GM10248 (cell line): Measurements from ENCODE around the gene ETV4.
"Not testable (repeated sequence)": the region's sequence is repeated elsewhere in the genome, so short reads cannot be mapped to it uniquely, and the experiment has no call there.

Source experiments
- CTCF ChIA-PET: fragments of 300-600 bp; sonication (Branson Sonifier 250); formaldehyde crosslinking; extraction: SDS; loops from one replicate; lab custom pipeline; 2021; ENCODE audit warnings: antibody characterized with exemption; lab: Yijun Ruan, JAX
- POLR2A ChIA-PET: fragments of 350-650 bp; sonication (Branson Sonifier 250); formaldehyde crosslinking; extraction: SDS; loops from one replicate; lab custom pipeline; 2020; ENCODE audit warnings: antibody characterized with exemption; lab: Yijun Ruan, JAX
- DNase-seq: peaks from one replicate; pipeline ENCODE4 v3.0.0; 2012; ENCODE audit errors: extremely low spot score
- TF ChIP-seq, protein P1 (sequence below): IDR thresholded peaks from 2 replicates; pipeline ENCODE4 v1.5.1; 2012; ENCODE audit warnings: mild to moderate bottlenecking, low read depth; ENCODE audit errors: extremely low read depth, missing control alignments, control extremely low read depth

Gene ETV4

DNA sequence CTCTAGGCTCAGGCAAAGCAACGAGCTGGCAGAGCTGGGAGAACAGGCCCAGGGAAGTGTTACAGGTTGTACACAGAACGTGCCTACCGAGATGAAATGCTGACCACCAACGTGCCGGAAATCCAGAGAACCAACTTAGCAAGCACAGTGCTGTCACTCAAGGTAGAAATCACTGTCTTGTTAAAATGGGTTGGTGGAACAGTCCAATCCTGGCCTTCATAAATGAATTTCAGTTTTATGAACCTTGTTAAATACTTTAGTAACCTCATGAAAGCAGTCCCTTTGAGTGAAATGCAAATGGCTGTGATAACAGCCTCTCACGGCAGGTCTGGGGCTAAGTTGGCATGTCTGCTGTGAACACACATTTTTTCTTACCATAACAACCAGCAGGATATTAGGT lies 29.0 kb downstream of the ETV4 start:
- ChIA-PET POLR2A (interaction anchor here (0.6 kb wide), 1 partner anchor 533 kb away, joined by 6 read pairs; no protein-coding TSS in a partner anchor), CTCF (interaction anchor here (0.8 to 4.7 kb wide), 6 partner anchors 9 to 249 kb away, joined by 3 to 20 read pairs (median 4); partner anchors contain the start of gene DHX8)
- no peak for DNase-seq
- TF ChIP-seq, protein P1, sequence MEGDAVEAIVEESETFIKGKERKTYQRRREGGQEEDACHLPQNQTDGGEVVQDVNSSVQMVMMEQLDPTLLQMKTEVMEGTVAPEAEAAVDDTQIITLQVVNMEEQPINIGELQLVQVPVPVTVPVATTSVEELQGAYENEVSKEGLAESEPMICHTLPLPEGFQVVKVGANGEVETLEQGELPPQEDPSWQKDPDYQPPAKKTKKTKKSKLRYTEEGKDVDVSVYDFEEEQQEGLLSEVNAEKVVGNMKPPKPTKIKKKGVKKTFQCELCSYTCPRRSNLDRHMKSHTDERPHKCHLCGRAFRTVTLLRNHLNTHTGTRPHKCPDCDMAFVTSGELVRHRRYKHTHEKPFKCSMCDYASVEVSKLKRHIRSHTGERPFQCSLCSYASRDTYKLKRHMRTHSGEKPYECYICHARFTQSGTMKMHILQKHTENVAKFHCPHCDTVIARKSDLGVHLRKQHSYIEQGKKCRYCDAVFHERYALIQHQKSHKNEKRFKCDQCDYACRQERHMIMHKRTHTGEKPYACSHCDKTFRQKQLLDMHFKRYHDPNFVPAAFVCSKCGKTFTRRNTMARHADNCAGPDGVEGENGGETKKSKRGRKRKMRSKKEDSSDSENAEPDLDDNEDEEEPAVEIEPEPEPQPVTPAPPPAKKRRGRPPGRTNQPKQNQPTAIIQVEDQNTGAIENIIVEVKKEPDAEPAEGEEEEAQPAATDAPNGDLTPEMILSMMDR, result no peak

DNA sequence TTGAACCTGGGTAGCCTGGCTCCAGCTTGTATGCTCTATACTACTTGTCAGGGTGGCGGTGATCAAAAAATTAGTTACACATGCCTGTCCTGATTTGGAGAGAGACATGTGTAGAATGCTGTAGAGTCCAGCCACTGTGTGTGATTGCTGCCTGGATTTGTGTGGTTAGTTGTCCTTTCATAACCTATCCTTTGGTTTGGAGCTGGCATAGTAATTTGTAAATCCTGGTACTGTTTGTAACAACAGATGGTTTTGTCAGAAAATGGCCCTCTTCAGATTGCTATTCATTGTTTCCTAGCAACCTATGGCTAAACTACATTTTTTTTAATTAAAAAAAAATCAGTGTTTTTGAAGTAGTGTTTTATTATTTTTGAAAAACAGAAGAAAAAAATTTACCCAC lies 30.5 kb downstream of the ETV4 start:
- POLR2A ChIA-PET, result no interaction called here
- TF ChIP-seq, protein P1, result no peak
- CTCF ChIA-PET, result interaction anchor here (1.1 to 3.9 kb wide), 2 partner anchors 32 to 59 kb away, joined by 3 to 23 read pairs; partner anchors contain the start of gene DHX8
- no peak for DNase-seq

GRCh38 chr17:43511199-43511598 lies 34.9 kb downstream of the ETV4 start:
- DNase-seq, CTCF ChIA-PET, POLR2A ChIA-PET: not testable (repeated sequence)

DNA sequence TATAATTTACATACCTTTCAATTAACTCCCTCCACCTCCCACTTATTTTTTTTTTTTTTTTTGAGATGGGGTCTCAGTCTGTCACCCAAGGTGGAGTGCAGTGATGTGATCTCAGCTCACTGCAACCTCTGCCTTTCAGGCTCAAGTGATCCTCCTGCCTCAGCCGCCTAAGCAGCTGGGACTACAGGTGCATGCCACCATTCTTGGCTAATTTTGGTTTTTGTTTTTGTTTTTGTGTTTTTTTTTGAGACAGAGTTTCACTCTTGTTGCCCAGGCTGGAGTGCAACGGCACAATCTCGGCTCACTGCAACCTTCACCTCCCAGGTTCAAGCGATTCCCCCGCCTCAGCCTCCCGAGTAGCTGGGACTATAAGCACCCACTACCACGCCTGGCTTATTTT lies 36.7 kb downstream of the ETV4 start:
- POLR2A ChIA-PET, DNase-seq: not testable (repeated sequence)
- CTCF ChIA-PET, result interaction anchor here (1.3 kb wide), 1 partner anchor 25 kb away, joined by 4 read pairs; the partner anchor contains the start of gene DHX8

- DNase-seq, result no peak
- CTCF ChIA-PET, result no interaction called here
- POLR2A ChIA-PET, result no interaction called here
- TF ChIP-seq, protein P1, result no peak
These were observed 55.5 kb downstream of the ETV4 start for GRCh38 chr17:43490621-43491020.

DNA sequence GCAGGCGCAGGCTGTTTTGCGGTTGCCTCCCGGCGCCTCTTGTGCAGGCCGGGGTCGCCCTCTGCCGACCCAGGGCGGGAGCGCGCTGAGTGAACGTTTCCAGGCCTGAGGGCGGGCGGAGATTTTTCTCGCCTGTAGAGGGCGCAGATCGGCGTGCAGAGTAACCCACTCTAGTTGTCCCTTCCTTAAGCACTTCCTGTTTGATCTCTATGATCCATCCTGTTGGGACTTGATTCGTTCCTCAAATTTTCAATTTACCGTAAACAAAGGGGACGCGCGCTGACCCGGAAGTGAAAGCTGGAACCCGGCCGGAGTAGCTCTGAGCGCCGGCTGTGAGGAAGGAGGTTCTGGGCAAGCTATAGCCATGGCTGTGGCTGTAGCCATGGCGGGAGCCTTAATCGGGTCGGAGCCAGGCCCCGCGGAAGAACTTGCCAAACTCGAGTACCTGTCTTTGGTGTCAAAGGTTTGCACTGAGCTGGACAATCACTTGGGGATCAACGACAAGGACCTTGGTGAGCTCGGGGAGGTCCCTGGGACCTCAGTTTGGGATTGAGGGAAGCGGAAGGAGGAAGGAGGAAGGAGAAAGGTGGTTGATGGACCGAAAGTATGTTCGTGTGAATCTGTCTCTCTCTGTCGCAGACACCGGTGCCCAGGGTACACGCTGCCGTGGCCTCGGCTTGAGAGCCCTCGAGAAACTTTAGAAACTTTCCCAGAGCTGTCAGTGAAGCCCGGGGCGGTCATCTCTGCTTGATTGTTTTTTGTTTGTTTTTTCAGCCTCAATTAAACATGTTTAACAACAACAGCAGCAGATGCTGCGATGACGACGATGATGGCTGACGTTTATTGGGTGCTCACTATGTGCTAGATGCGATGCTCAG lies 62.2 kb downstream of the ETV4 start, which contains the start of gene DHX8:
DHX8 (plus strand) TSS at position 302 of the 878 bp plus-strand sequence; CDS start at position 365, 63 bp downstream.
- peak; percentile 94 for DNase-seq
- POLR2A ChIA-PET, result interaction anchor here (0.8 to 2.8 kb wide), 6 partner anchors 85 to 486 kb away, joined by 3 to 30 read pairs (median 8); partner anchors contain the start of genes ARL4D and RPL27
- TF ChIP-seq, protein P1, result peak; percentile 100
- CTCF ChIA-PET, result interaction anchor here (0.6 to 7.4 kb wide), 60 partner anchors 9 to 1817 kb away, joined by 3 to 266 read pairs (median 5); partner anchors contain the start of genes ARL4D, BECN1, ETV4 and RPL27

DNA sequence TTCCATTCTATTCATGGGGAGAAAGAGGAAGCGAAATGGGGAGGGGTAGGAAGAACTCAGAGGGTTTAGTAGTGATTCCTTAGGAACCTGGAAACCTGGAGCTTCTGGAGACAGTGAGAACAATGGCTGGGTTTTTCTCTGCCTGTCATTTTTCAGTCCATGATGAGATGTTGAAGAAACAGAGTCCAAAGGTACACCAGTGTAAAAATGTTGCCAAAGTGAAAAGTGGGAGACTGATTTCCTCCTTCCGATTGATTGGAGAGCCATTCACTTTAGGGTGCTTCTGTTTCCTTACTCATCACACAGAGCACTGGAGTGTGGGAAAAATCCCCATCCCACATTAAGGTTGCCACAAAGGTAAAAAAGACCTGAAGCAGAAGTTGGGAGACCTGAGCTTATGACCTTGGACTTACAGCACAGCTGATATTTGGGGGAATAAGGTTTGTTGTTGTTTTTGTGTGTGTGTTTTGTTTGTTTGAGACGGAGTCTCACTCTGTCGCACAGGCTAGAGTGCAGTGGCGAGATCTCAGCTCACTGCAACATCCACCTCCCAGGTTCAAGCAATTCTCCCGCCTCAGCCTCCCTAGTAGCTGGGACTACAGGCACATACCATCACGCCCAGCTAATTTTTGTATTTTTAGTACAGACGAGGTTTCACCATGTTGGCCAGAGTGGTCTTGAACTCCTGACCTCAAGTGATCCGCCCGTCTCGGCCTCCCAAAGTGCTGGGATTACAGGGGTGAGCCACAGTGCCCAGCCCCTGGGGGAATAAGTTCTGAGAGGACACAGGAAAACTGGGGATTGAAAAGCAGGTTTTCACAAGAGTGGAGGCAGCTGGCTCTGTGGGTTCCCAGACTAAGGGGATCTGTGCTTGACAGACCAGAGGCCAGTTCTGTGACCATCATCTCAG lies 63.8 kb downstream of the ETV4 start:
- no peak for DNase-seq
- TF ChIP-seq, protein P1, result no peak
- ChIA-PET CTCF (interaction anchor here (0.9 to 7.4 kb wide), 22 partner anchors 8 to 171 kb away, joined by 3 to 266 read pairs (median 6); partner anchors contain the start of gene ARL4D), POLR2A (interaction anchor here (2.8 kb wide), 1 partner anchor 115 kb away, joined by 30 read pairs; no protein-coding TSS in a partner anchor)
